ENCODE data around the gene SPACA6. TPM values are rescaled to one million over a fixed set of nuclear protein-coding genes. Genes with fewer than 3 reads are reported as not detected.

SPACA6 gene
- polyA plus RNA-seq, 3 donors from 2014 or later = 2.3 to 2.4 TPM; not detected in 1

GRCh38 chr19:51715850-51716249 lies 22.7 kb downstream of the SPACA6 start:
- Mint-ChIP-seq H3K9me3 (peaks cover 0 to 2% (median 0%) of the 10 kb centered on the region in 6 donors), H3K27ac (no peak overlapping the region), H3K27me3 (ENCODE audit: low read depth in 3 of 3) (peaks cover 9 to 28% (median 12%) of the 10 kb centered on the region in 3 donors), H3K4me1 (peaks cover 0 to 2% of the 10 kb centered on the region in 2 donors), H3K4me3 (no peak overlapping the region), H3K36me3 (peaks cover 0 to 5% (median 0%) of the 10 kb centered on the region in 3 donors)
- no peak for DNase-seq

GRCh38 chr19:51716925-51717324 lies 23.8 kb downstream of the SPACA6 start:
- Mint-ChIP-seq H3K27me3 (ENCODE audit: low read depth in 3 of 3) (peaks cover 13 to 28% (median 13%) of the 10 kb centered on the region in 3 donors), H3K9me3 (peaks cover 0 to 2% (median 0%) of the 10 kb centered on the region in 6 donors), H3K4me1 (peaks cover 0 to 2% of the 10 kb centered on the region in 2 donors), H3K4me3 (no peak overlapping the region), H3K36me3 (peaks cover 0 to 5% (median 0%) of the 10 kb centered on the region in 3 donors), H3K27ac (no peak overlapping the region)
- no peak for DNase-seq

GRCh38 chr19:51719251-51719988 lies 26.3 kb downstream of the SPACA6 start:
- no peaks in the 10 kb centered on the region for H3K36me3 Mint-ChIP-seq
- peaks cover 11 to 26% (median 13%) of the 10 kb centered on the region in 3 donors for H3K27me3 Mint-ChIP-seq (ENCODE audit: low read depth in 3 of 3)
- no peak overlapping the region for H3K27ac Mint-ChIP-seq
- DNase-seq = no peak
- no peaks in the 10 kb centered on the region for H3K9me3 Mint-ChIP-seq
- peaks cover 0 to 2% of the 10 kb centered on the region in 2 donors for H3K4me1 Mint-ChIP-seq
- H3K4me3 Mint-ChIP-seq = no peak overlapping the region

DNA sequence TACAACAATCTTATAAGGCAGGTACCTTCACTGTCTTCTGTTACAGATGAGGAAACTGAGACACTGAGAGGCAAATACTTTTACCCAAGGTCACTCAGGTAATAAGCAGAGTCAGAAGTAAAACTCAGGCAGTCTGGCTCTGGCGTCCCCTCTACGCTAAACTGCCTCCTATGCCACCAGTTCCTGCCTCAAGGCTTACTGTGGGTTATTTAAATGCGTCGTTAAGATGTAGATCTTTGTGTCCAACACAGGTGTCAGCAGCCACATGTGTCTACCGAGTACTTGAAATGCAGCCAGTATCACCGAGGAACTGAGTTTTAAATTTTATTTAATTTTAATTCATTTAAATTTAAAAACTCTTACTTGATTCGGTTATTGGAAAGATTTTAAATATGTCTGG lies 28.8 kb downstream of the SPACA6 start:
- peaks cover 0 to 3% (median 0%) of the 10 kb centered on the region in 3 donors for H3K36me3 Mint-ChIP-seq
- no peak overlapping the region for H3K4me3 Mint-ChIP-seq
- no peaks in the 10 kb centered on the region for H3K9me3 Mint-ChIP-seq
- DNase-seq = no peak
- H3K27ac Mint-ChIP-seq = no peak overlapping the region
- H3K4me1 Mint-ChIP-seq = peaks cover 0 to 2% of the 10 kb centered on the region in 2 donors
- peaks cover 9 to 27% (median 17%) of the 10 kb centered on the region in 3 donors for H3K27me3 Mint-ChIP-seq (ENCODE audit: low read depth in 3 of 3)

DNA sequence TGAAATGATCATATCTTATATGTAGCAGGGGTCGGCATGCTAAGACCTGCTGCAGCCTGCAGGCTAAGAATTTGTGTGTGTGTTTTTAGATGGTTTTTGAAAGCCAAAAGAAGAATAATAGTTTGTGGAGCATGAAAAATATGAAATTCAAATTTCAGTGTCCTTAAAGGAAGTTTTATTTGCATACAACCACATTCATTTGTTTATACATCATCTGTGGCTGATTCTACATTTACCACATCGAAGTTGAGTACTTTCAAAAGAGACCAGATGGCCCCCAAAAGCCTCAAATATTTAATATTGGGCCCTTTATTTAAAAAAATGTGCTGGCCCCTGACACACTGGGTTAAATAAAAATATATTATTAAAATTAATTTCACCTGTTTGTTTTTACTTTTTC lies 29.4 kb downstream of the SPACA6 start:
- Mint-ChIP-seq H3K27me3 (ENCODE audit: low read depth in 3 of 3) (peaks cover 9 to 32% (median 17%) of the 10 kb centered on the region in 3 donors), H3K9me3 (no peaks in the 10 kb centered on the region), H3K4me1 (peaks cover 0 to 2% of the 10 kb centered on the region in 2 donors), H3K4me3 (no peak overlapping the region), H3K36me3 (peaks cover 0 to 3% (median 0%) of the 10 kb centered on the region in 3 donors), H3K27ac (no peak overlapping the region)
- no peak for DNase-seq

DNA sequence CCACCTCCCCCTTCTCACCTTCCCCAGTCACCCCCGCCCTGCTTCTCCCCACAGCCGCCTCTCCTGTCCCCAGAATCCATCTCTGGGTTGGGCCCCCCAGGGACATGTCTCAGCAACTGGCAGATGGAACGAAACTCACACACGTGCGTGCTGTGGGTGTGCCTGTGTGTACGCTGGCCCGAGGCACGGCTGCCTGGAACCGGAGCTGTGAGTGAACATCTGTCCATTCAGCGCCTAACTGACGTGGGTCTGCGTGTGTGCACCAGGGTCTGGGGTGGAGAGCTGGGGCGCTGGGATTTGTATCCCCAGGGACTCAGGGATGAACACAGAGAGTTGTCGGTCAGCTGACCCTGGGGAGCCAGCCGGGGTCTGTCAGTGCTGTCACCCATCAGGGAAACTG lies 31.4 kb downstream of the SPACA6 start:
- no peak overlapping the region for H3K4me3 Mint-ChIP-seq
- H3K9me3 Mint-ChIP-seq = peaks cover 0 to 5% (median 0%) of the 10 kb centered on the region in 6 donors
- no peak for DNase-seq
- peaks cover 7 to 15% (median 14%) of the 10 kb centered on the region in 3 donors for H3K27me3 Mint-ChIP-seq (ENCODE audit: low read depth in 3 of 3)
- peaks cover 0 to 3% (median 0%) of the 10 kb centered on the region in 3 donors for H3K36me3 Mint-ChIP-seq
- H3K4me1 Mint-ChIP-seq = no peaks in the 10 kb centered on the region
- H3K27ac Mint-ChIP-seq = no peak overlapping the region

DNA sequence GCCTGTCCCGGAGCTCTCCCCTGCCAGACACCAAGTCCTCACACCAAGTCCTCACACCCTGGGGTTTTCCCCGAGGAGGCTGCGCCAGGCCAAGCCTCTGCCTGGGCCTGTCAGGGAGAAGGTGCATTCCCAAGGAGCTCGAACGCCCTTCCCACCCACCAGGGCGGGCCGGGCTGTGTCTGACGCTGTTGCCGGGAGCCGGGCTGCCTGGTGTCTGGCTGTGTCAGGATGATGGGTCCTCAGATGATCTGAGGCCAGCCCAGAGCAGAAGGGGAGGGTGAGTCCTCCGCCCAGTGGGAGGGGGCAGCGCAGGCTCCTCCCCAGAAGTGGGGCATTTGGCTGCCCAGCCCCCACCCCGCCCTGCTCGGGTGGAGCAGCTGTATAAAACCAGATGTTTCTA lies 32.9 kb downstream of the SPACA6 start:
- Mint-ChIP-seq H3K27me3 (ENCODE audit: low read depth in 3 of 3) (peaks cover 2 to 8% (median 8%) of the 10 kb centered on the region in 3 donors), H3K27ac (no peak overlapping the region), H3K4me3 (no peak overlapping the region), H3K9me3 (peaks cover 0 to 8% (median 5%) of the 10 kb centered on the region in 6 donors), H3K4me1 (no peaks in the 10 kb centered on the region), H3K36me3 (peaks cover 0 to 3% (median 3%) of the 10 kb centered on the region in 3 donors)
- no peak for DNase-seq

DNA sequence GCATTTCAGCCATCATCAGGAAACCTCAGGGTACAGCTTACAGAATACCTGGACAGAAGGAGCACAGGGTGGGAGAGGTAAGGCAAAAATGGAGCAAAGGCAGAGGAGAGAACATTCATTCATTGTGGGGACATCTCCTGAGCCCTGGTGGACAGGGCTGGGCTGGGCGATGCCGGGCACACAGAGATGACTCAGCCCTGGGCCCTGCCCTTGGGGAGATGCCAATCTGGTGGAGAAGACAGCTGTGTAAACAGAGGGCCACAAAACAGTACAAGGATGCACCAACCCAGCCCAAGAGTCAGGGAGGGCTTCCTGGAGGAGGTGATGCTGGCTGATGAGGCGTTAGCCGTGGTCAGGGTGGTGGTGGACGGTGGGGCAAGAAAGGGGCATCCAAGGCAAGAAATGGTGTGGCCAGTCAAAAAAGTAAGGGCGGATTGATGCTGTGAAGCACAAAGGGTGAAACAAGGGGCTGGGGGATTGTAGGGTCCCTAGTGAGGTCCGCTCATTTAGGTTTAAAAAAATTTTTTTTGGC lies 34.3 kb downstream of the SPACA6 start:
- H3K27me3 Mint-ChIP-seq (ENCODE audit: low read depth in 3 of 3) = peaks cover 2 to 8% (median 6%) of the 10 kb centered on the region in 3 donors
- peaks cover 0 to 3% (median 3%) of the 10 kb centered on the region in 3 donors for H3K36me3 Mint-ChIP-seq
- H3K4me1 Mint-ChIP-seq = no peaks in the 10 kb centered on the region
- no peak for DNase-seq
- peaks cover 0 to 9% (median 8%) of the 10 kb centered on the region in 6 donors for H3K9me3 Mint-ChIP-seq
- H3K27ac Mint-ChIP-seq = peak overlapping the region in 1 of 6 donors; percentile 39
- no peak overlapping the region for H3K4me3 Mint-ChIP-seq

DNA sequence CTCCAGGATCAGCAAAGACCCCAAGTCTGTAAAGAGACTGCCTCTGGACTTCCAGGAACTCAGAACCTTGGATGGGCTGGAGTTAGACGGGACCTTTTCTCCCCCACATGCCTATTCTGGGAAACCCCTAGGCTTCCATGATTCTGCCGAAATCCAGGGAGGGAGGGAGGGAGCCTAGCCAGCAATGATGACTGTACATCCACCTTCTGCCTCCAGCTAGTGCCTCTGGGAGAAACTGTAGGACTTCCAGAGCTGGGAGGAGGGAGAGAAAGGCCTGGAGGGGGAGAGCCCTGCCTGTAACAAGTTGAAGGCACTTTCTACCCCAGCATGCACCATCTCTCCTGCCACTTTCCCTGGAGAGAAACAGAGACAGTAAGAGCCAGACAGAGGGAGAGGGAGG lies 36.7 kb downstream of the SPACA6 start:
- peaks cover 0 to 15% (median 8%) of the 10 kb centered on the region in 6 donors for H3K9me3 Mint-ChIP-seq
- H3K36me3 Mint-ChIP-seq = peaks cover 0 to 3% (median 3%) of the 10 kb centered on the region in 3 donors
- H3K27ac Mint-ChIP-seq = no peak overlapping the region
- no peak for DNase-seq
- no peaks in the 10 kb centered on the region for H3K4me1 Mint-ChIP-seq
- peaks cover 2 to 12% (median 8%) of the 10 kb centered on the region in 3 donors for H3K27me3 Mint-ChIP-seq (ENCODE audit: low read depth in 3 of 3)
- no peak overlapping the region for H3K4me3 Mint-ChIP-seq

GRCh38 chr19:51733742-51734522 lies 40.8 kb downstream of the SPACA6 start:
- no peaks in the 10 kb centered on the region for H3K4me1 Mint-ChIP-seq
- DNase-seq = no peak
- H3K27me3 Mint-ChIP-seq (ENCODE audit: low read depth in 3 of 3) = peaks cover 0 to 8% (median 2%) of the 10 kb centered on the region in 3 donors
- no peak overlapping the region for H3K27ac Mint-ChIP-seq
- no peak overlapping the region for H3K4me3 Mint-ChIP-seq
- H3K9me3 Mint-ChIP-seq = peaks cover 0 to 17% (median 8%) of the 10 kb centered on the region in 6 donors
- peaks cover 0 to 3% (median 0%) of the 10 kb centered on the region in 3 donors for H3K36me3 Mint-ChIP-seq

DNA sequence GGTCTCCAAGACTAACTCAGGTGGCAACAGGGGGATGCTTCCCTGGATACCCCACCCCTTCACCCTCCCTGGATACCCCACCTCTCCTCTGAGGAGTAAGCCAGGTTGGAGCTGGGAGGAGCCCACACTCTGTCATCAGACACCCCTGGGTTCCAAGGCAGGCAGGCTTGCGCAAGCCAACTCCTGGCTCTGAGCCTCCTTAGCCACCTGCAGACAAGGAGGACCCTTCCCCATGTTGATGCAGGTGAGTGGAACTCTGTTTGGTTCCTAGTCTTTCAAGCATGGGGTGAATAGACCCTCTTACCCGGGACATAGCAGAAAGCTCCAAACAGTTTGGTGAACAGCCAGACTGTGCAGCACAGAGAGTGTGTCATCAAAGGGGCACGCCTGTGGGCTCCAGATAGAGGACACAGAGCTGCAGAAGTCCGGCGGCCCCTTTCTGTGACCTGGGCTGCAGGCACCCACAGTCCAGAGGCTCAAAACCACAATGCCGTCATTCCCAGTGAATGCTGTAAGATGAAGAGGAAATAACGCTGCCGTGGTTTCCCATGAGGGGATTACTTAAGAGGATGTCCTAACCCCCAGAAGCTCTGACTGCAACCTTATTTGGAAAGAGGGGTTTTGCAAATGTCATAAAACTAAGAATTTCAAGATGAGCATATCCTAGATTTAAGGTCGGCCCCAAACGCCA lies 42.8 kb downstream of the SPACA6 start:
- Mint-ChIP-seq H3K4me1 (no peaks in the 10 kb centered on the region), H3K36me3 (no peaks in the 10 kb centered on the region), H3K9me3 (peaks cover 0 to 14% (median 2%) of the 10 kb centered on the region in 6 donors), H3K27ac (peak overlapping the region in 1 of 6 donors; percentile 16), H3K4me3 (no peak overlapping the region), H3K27me3 (ENCODE audit: low read depth in 3 of 3) (peaks cover 2 to 8% (median 7%) of the 10 kb centered on the region in 3 donors)
- DNase-seq = peak in 1 of 3 donors; percentile 5

GRCh38 chr19:51737389-51737788 lies 44.3 kb downstream of the SPACA6 start:
- Mint-ChIP-seq H3K4me1 (no peaks in the 10 kb centered on the region), H3K27me3 (ENCODE audit: low read depth in 3 of 3) (peaks cover 2 to 10% (median 8%) of the 10 kb centered on the region in 3 donors), H3K36me3 (no peaks in the 10 kb centered on the region), H3K27ac (no peak overlapping the region), H3K4me3 (no peak overlapping the region), H3K9me3 (peaks cover 0 to 10% (median 0%) of the 10 kb centered on the region in 6 donors)
- no peak for DNase-seq

- Mint-ChIP-seq H3K4me1 (no peaks in the 10 kb centered on the region), H3K27me3 (ENCODE audit: low read depth in 3 of 3) (peaks cover 2 to 10% (median 8%) of the 10 kb centered on the region in 3 donors), H3K36me3 (peaks cover 0 to 3% (median 0%) of the 10 kb centered on the region in 3 donors), H3K27ac (no peak overlapping the region), H3K9me3 (peaks cover 0 to 9% (median 0%) of the 10 kb centered on the region in 6 donors), H3K4me3 (no peak overlapping the region)
- no peak for DNase-seq
Measured at GRCh38 chr19:51737924-51738323, 44.8 kb downstream of the SPACA6 start.

Measured in immature natural killer cell (primary cell).